ENCODE results near the gene FOXE1.

The FOXE1 gene

DNA sequence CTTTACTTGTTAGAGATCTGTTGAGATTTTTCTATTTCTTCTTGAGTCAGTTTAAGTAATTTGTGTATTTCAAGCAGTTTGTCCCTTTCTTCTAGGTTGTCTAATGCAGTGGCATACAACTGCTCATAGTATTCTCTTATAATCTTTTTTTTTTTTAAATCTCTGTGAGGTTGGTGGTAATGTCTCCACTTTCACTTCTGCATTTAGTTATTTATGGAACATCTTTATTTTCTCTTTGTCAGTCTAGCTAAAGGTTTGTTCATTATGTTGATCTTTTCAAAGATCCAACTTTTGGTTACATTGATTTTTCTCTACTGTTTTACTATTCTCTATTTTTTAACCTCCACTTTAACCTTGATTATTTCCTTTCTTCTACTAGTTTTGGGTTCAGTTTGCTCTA is 13.8 kb downstream of the FOXE1 start:
- DNase-seq: no peak

DNA sequence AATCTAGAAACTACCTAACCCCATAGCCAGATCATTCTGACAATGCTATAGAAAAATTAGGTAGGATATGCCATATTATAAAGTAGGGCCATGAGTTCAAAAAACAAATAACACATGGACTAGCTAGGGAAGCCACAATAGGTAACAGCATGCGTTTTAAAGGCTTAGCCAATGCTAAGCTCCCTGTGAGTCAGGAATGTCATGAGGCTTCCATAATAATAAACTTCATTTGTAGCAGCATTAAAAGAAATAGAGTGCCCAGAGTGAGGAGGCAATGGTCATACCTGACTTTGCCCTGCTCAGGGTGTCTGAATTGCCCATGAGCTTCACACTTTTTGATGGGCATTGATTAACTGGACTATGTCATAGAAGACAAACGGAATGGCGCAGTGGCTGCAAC is 15.8 kb downstream of the FOXE1 start:
- no peak for DNase-seq

DNA sequence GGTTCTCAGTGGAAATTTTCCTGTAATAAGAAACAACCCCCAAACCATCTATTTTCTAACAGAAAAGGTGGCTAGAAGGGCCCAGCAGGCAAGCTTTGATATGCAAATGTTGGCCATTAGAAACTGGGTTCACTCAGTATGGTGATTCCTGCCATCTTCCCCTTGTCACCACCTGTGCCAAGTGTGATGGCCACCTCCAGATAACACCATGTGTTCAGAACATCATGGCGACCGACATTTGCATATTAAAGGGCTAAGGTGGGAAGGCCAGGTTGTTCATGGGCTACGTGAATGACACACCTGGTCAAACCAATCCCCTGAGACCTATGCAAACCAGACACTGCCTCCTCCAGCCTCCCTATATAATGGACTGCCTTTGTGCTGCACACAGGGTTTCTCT is 20.4 kb downstream of the FOXE1 start:
- DNase-seq: no peak

DNA sequence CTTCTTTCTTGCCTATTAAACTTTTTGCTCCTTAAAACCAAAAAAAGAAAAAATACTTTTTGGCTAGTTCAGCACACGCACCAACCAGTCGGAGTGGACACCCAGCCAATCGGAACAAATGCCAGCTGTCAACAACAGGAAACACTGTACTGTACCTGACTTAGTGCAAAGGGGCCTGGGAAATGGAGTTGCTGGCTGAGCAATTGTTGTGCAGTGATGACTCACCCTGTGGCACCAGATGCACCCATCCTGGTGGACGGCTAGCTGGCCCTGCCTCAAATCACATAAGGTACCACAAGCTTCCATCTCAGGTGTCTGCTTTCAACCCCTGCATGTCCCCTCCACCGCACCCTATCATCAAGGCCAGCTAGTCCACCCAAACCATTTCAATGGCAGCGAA is 20.9 kb downstream of the FOXE1 start:
- no peak for DNase-seq

DNA sequence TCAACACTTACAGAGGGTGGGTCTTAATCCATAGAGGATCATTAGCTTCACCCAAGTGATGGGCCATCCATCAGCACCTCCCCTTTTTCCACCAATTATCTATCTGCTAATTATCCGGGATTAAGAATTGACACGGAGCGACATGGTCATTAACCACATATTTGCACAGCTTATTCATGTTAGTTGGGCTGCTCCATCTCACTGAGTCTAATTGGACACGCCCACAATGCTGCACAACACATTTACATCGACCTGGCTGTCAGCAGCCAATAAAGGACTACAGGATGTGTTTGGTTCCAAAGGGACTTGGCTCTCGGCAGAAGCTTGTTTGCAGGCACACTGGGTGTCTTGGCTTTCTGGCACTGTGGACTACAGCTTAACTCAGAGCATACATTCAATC is 21.6 kb downstream of the FOXE1 start:
- DNase-seq: no peak

DNA sequence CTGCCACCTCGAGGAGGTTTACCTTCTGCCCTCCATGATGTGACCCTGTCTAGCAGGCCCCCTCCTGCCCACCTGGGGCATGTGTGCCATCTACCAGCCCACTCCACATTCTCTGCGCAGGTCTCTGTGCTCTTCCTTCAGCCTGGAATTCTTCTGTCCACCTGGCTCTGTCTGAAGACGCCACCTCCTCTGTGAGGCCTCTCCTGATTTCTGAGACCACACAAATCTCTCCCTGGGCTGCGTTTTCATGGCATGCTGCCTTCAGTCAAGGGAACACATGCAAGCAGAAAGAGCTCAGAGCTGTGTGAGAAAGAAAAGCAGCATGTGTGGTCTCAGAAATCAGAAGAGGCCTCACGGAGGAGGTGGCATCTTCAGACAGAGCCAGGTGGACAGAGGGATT is 22.1 kb downstream of the FOXE1 start:
- no peak for DNase-seq

DNA sequence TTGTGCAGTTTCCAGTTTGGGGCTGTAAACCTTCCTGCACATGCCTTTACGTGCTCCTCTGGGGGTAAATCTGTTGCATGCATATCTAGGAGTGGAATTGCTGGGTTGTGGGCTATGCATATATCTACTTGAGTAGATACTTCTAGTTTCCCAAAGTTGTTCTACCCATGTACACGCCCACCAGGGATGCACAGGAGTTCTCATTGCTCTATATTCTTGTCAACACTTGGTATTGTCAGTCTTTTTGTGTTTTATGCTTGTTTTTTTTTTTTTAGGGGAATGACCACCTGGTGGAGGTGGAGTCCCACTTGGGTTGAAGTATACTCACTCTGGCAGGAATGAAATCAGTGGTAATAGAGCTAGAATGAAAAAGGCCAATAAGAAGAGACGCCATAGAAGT is 23.0 kb downstream of the FOXE1 start:
- no peak for DNase-seq

DNA sequence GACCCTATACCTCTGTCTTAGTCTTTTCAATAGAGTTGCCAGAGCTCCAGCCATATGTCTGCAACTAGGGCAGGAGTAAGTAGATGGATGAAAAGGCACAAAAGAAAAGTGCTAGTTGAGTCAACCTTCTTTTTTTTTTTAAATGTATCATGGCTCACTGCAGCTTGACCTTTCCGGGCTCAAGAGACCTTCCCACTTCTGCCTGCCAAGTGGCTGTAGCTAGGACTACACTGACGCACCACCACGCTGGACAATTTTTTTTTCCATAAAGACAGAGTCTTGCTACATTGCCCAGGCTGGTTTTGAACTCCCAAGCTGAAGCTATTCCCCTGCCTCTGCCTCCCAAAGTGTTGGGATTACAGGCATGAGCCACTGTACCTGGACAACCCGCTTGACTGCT is 27.3 kb downstream of the FOXE1 start:
- DNase-seq: no peak

DNA sequence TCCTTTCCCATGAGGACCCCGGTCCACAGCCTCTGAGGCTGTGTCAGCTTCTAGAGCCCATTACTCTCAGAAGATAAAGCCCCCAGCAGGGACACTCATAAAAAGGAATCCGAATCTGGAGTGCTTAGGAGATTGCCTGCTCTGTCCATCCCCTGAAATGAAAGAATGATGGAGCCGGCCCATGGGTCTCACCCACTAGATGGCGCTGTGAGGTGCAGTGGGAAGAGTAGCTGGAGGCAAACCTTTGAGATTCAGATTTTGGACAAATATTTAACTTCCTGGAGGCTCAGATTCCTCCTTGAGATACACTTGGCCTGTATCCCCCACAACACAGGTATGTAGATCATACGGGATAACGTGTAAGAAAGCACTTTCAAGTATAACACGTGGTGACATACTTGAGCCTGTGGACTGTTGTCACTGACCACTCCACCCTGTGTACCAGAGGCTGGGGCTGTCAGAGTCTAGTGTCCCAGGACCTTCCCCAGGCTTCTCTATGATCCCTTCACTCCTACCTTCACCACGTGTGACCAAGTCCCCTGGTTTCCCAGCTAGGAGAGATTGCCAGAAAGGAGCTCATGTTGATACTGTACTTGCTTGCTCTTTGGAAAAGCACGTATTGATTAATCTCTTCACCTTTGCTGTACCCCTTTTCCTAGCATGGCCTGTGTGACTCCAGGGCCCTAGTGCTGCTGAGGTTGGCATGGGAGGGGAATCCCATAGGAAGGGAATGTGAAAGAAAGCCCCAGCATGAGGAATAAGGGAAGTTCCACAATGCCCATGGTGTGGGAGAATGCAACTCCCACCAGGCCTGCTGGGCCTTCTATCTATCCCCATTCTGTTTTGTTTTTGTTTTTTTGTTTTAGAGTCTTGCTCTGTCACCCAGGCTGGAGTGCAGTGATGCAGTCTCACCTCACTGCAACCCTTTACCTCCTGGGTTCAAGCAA is 37.2 kb downstream of the FOXE1 start:
- no peak for DNase-seq

DNA sequence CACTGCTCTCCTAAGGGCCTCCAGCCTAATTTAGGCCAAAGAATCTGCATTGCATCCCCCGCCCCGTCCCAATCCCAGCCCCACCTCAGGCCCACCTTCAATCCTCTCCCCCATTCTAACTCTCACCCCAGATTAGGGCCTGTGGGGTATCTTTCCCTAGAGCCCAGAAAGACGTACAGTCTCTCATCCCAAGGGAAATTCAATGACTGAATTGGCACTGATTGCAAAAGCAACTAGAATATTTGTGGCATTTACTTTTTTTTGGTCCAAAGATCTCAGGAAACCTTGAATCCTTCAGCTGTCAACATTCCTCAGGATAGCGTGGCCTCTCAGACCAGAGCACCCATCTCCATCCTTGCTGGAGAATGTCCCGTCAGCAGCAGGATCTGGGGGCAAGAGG is 38.7 kb downstream of the FOXE1 start:
- DNase-seq: no peak

DNA sequence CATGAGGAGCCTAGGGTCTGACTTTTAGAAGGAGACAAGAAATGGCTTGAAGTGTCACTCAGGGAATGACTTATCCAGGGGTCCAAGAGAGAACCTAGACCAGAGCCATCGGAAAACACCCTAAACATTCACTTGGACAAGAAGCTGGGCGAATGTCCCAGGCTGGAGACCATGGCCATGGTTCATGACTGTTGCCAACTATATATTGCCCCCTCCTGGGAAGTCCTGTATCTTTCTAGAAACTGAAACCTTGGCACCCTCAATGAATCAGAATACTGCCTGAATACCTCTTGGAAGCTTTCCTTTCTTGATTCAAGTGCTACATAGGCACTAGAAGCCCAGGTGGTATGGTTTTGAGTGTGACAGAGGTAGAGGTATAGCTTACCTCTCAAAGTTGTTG is 39.4 kb downstream of the FOXE1 start:
- DNase-seq: no peak

DNA sequence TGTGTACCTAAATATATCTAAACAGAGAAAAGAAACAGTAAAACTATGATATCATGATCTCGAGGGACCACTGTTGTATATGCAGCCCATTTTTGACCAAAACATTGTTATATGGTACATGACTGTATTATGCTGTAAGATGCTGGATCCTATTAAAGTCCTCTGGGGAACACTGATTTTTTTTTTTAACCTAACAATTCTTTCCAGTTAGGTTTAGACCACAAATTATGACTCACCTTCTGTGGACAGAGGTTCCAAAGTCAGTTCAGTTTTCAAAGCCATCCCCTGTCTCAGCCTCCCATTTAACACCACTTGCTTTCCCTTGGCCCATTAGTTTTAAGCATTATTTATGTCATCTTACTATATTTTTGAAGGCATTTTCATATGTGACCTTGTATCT is 42.2 kb downstream of the FOXE1 start:
- no peak for DNase-seq

DNA sequence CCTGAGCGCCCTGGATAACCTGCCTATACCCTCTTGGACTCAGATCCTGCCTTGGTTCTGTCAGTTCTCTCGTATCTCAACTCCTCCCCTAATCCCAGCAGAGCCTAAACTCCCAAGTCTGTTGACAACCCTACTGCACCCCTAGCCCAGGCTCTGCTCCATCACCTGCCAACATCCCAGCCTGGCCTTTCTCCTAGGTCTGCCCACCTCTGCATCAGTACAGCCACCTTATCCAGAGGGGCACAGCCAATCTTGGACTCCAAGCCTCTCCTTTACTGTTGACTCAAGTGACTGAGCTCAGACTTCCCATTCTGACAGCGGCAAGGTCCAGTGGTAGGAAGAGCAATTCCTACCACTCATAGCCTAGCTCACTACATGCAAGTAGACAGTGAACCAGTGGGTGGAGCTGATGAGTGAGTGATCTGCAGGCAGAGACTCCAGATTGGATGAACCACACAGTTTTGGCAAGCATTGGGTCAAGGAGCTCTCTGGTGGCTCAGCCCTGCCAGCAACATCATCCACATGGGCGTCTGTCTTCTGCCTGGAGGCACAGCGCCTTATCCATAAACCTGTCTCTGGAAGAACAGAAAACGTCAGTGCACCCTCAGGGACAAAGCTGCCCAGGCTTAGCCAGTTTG is 42.8 kb downstream of the FOXE1 start:
- no peak for DNase-seq

DNA sequence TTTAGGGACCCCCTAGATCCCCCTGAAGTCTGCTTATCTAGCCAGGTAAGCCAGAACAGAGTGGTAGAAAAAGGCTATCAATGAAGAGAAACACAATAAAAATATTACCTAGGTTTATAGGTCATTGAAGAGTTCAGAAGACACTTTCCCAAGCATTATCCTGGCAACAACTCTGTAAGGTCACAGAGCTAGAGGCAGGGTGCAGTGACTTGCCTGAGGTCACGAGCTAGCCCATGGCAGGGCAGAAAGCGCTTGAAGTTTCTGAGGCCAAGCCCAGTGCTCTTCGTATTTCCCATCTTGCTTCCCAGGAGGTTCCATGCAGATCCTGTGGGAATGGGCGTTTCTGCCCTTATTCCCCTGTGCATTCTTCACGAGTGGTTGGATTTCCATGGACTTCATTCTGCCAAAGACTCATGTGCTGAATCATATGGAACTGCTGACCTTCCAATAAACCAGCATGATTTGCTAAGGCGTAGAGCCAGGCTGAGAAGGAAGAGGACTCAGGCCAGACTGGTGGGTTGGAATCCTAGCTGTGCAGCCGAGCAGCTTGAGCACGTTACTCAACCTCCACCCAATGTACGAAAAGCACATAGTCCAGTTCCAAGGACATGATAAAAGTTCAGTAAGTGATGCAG is 47.2 kb downstream of the FOXE1 start:
- DNase-seq: no peak

DNA sequence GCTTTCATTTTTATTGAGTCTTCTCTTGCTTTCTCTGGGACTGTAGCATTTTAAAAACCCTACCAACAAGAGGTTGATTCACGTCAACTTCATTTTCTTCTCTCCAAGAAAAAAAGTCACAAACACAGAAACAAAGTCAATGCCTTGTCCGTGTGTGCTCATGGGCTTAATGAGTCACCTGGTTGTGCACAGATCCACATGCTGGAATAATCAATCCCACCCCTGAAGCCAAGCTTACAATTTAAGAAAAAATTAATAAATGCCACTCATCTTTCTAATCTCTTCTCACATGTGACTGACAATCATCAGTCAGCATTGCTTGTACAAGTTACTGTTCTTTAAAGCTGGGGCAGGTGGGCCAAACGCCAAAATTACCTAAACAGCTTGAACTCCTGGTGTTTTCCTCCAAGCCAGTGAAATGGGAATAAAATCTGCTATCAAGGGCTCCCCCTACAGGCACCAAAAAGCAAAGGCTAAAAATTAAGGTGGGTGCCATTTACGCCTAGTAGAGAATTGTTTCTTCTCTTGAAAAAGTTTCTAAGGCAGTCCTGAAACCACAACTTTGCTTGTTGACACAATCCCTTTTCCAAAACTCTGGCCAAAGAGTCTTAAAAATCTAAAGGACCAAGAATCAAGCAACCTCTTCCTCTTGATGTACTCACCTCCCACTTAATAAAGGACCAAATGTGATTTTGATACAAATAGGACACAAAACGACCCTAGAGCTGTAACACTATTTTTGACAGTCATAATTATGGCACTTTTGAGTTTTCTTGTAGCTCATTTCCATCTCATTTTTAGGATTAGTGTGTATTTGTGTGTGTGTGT is 47.9 kb downstream of the FOXE1 start:
- DNase-seq: no peak

DNA sequence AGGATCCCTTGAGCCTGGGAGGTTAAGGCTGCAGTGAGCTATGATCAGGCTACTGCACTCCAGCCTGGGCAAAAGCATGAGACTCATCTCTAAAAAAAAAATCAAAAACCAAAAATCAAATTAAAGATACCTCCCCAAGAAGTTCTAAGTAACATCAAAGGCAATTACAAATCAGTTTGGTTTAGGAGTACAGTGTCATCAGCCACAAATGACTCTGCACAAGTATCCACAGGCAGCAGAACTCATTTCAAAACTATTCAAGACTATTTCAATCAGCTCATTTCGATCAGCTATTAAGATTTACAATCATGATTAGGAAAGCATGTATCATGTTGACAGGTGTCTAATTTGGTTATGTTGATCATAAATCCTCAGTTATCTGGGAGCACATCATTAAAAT is 50.2 kb downstream of the FOXE1 start:
- no peak for DNase-seq

DNA sequence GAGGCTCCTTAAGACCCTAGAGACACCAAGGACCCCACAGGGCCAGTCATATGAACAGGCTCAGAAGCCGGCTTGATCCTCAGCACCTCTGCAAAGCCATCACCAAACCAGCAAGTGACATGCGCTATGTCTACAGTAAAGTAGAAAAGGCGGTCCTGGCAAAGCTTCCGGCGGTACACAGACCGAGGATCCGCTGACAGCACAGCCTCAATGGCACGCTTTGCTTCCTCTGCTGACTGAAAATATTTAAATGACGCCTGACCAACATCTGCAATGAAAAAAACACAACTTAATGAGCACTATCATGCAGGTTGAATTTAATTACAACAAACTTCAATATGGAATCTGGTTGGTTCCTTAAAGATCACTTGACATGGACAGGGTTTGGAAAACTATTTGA is 51.7 kb downstream of the FOXE1 start:
- DNase-seq: no peak

DNA sequence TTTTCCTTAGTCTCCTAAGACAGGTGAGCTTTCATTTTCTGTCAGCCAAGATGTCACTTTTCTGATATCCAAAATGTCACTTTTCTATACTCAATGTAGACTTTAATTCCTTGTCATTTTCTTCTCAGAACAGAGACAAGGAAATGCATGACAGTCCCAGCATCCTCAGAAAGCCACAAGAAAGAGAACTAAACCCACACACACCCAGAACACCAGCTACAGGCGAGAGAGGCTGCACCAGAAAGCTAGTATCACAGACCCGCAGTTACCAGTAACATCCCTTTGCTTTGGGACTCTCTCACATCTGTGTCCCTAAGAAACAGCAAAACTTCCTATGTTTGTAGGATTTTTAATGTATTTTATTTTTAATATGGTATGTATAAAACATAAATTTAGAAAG is 52.2 kb downstream of the FOXE1 start:
- no peak for DNase-seq

All from SIG-M5 (cell line).